Activated gamma-delta T cell treated with Interleukin-2 at 50 U/mL for 16 hours (primary cell): ENCODE measurements around the gene RASAL1.
A peak's percentile ranks its signal among the peaks of the same experiment; 100 is the strongest.

Source experiments
- DNase-seq: peaks from one replicate; pipeline ENCODE4 v3.0.0-alpha.2; 2020

RASAL1 gene

DNA sequence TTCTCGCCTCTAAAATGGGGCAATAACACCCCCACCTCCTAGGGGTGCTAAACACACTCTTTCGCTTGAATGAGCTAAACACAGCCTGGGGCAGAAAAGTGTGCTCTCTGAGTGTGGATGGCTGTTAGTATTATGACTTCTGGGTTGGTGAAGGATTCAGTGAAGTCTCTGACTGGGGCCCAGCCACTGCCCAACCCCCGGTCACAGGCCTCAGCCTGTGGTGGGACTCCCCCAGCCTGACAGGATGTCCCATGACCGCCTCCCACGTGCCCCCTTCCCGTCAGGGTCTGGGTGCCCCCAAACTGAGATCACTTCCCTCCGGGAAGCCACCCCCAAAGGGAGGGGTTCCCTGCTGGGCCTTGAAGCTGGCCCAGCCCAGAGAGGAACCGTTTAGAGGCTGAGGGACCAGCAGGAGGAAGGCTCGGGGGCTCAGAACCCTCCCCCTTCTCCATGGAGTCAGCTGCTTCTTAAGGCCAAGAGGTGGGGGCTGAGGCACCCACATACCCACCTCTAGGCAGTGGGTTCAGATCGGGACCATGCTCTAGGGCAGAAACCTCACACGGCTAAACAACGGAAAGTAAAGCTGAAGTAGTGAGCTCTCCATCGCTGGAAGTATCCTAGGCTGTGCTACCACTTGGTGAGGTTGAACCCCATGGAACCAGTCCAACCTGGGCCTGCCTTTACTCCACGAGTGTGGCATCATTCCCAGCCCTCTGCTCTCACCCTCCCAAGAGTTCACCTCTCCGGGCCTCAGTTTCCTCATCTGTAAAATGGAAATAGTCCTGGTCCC is 65.2 kb downstream of the RASAL1 start:
- peak; percentile 25 for DNase-seq

DNA sequence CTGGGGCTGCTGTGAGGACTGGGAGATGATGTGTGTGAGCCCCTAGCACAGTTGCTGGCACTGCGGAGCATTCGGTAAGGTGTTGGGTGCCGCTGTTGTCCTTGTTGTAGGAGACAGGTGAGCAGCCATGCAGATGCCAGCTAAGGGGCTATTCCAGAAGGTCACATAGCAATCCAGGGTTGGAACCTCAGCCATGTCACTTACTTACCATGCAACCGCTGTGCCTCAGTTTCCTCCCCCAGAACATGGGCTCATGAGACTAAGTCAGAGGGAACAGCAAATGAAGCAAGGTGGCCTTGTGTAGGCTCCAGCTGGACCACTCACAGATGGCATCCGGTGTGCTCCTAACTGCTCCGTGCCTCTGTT is 65.8 kb downstream of the RASAL1 start:
- no peak for DNase-seq

DNA sequence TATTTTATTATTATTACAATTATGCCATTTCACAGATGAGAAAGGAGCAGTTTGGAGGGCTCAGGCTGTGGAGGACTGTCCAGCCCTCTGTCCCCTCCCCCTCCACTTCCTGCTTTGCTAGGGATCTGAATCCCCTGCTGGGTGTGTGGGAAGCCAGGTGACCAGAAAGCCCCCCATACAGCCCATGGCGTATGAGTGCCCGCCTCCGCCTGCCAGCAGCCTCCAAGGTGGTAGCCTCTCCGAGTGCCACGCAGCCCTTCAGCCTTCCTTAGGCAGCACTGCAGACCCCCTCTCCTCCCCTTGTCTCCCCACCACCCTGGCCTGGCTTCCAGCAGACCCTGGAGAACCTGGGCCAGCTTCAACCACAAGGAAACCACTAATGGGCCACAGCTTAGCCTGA is 66.4 kb downstream of the RASAL1 start:
- no peak for DNase-seq

DNA sequence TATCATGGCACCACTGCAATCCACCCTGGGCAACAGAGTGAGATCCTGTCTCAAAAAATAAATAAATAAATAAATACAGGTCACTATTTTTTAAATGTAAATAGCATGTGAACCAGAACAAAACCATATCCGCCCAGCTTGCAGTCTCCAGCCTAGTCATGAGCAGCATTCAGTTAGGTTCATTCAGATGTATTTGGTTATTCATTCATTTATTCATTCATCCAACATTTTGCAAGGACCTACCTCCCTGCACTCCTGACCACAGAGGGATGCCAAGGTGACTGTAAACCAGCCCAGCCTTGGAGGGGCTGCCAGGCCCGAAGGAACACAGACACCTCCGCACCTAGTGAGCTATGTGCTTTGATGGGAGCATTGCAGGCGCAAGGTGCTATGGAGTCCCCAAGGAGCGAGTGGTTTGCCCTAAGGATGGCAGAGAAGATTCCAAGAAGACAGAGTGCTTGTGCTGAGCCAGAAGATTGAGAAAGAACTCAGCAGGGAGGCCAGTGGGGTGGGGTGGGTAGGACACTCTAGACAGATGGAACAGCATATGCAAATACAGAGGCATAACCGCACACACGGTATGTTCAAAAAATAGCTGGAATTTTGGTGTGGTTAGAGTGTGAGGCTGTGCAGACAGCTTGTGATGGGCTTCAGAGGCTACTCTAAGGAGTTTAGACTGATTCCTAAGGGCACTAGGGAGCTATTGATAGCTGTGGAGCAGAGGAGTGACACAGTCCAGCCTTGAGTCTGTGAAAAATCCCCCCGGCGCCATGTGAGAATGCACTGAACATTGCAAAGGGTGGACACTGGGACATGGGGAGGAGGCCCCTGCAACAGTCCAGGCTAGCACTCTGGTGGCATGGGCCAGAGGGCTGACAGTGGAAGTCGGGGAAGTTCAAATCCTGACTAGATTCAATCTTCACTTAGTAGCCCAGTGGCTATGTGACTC is 67.3 kb downstream of the RASAL1 start:
- no peak for DNase-seq

DNA sequence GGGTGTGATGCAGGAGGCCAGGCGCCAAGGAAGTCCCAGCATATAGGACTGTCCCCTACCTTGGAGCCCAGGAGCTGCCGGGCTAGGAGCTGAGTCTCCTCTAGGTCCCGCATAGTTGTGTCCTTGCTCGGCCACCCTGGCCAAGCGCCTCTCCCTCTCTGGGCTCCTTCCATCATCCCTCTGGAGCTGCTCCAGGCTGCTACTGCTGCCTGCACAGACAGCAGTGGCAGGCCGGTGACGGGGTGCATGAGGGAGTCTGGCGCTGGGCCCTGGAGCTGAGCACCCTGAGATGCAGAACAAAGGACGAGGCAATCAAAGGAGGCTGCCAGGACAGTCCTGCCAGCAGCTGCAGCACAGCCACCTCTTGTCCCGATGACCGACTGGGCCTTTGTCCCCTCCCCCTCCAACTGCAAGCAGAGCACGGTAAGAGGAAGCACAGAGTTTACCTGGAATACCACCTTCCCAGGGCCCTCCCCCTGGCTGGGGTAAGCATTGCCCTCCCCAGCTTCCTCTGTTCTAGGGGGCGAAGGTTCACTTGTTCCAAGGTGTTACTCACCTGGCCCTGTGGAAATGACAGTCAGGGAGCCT is 68.7 kb downstream of the RASAL1 start:
- DNase-seq = no peak

DNA sequence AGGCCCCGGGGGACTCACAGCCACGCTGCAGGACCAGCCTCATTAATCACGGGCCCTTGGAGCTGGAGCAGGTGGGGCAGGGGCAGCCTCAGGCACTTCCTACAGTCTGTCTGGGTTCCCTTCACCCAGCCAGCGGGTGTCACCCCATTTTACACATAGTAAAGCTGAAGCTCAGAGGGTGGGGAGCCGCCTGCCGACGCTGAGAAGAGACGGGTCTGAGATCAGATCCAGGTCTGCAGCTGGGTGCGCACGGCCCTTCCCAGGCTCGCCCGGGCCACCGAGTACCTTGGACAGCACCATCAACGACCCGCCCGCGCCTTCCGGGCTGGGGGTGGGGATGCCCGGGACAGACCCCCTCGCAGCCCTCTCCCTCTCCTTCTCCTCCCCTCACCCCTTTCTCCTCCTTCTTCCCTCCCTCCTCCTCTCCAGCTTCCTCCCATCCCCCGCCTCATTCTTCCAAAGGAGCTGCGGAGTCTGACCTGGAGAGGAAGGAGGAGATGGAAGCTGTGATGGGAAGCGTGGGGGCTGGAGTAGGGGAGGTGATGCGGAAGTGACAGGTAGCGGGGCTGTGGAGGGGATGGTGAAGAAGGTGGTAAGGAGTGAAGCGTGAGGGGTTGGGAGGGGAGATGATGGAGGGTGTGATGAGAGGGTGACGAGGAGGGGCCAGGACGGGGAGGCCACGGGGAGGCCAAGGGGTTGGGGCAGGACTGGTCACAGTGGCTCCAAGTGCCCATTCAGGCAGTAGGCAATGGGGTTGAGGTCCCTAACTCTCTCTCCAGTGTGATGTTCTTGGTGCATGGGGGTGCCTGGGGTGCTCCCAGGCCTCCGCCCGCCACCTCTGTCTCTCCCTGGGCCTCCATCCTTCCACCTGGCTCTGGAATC is 70.2 kb downstream of the RASAL1 start:
- DNase-seq = no peak

DNA sequence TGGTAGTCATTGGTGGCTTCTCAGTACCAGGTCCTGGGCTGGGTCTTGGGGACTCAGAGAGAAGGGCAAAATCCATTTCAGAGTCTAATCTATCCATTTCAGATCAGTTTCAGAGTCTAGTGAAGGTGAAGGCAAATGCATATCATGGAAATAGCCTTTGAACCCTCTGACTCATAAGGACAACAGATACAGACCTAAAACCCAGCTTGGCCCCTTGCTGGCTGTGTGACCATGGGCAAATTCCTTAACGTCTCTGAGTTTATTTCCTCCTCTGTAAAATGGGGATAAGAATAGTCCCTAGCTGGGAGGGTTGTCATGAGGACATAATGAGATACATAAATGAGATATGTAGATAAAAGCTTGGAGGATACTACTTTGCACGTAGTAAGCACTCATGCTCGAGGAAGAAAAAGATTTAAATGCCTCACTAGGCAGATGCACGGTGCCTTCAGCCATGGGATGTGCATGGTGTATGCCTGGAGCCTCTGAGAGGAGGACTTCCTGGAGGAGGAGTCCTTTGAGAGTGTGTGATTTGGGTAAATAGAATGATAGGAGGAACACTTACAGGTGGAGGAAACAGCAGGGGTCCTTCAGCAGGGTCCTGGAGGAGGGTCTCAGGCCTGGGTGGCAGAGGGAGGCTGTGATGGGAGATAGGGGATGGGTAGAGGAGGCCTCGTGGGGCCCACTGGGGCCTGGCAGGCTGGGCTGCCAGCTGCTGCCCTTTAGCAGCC is 71.0 kb downstream of the RASAL1 start:
- DNase-seq = no peak

DNA sequence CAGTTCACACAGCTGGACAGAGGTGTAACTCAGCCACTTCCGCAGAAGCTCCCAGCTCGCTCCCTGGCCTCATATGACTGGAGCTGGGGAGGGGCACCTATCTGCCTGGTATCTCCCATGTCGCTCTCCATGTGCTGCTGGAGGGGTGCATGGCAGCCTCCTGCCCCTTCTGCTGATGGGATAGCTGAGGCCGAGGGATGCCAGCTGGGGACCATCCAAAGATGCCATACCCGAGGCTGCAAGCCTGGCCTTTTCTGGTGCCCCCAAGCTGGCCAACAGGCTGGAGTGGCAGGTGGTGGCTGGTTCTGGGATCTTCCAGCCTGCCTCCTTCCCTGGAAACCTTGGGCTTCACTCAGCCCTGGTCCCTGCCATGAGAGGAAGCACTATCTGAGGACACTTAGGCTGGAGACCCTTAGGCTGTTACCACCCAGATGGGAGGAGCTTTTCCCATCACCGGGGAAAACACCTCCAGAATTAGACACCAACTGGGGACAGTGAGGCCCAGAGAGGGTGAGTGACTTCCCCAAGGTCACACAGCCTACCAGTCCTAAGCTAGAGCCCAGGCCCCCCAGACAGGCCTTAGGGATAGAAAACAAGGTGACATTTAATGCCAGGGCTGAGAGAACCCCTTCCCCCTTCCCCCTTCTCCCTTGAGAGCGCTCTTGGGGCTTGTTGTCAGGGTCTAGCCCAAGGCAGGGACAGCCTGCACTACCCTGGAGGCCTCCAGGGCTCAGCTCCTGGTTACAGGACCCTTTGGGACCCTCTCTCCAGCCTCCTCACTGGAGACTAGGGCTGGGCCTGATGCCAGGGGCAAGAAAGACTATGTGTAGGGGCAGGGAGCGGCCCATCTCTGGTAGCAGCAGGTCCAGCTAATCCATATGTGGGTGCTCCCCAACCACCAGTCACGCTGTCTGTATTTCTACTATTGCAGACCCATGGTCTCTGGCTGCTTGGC is 71.9 kb downstream of the RASAL1 start:
- DNase-seq = no peak

DNA sequence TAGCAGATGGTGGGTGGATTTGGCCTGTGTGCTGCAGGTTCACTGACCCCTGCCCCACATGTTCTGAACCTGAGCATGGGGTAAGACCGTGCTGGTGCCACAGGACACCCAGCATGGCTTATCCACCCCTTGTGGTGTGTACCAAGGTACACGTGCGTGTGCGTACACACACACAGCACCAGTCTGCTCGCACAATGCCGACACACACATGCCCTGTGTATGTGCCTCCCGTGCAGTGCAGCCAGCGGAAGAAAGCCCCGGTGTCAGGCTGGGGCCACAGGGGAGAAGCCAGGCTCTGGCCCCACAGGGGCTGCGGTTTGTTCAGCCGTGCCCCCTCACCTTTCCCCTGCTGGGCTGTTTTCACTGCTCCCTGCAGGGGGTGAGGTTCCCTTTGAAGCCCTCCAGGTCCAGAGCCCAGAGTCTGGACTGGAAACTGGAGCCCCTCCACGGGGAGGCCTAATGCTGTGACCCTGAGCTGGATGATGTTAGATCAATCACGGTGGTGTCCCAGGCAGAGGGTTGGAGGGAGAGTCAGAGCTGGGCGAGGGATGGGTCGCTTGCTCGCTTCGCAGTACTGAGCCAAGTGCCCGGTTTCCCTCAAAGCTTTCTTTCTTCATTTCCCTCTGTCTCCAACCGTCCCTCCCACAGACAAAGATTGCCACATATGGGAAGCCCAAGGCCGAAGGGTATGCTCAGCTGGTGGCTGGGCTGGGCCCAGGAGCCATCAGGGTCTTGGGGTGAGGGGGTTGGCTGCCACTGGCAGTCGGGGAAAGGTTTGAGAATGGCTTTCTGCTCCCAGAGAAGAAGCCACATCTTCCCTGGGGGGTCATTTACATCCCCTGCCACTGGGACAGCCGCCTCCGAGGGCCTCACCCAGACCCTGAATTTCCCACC is 72.8 kb downstream of the RASAL1 start:
- DNase-seq = no peak

DNA sequence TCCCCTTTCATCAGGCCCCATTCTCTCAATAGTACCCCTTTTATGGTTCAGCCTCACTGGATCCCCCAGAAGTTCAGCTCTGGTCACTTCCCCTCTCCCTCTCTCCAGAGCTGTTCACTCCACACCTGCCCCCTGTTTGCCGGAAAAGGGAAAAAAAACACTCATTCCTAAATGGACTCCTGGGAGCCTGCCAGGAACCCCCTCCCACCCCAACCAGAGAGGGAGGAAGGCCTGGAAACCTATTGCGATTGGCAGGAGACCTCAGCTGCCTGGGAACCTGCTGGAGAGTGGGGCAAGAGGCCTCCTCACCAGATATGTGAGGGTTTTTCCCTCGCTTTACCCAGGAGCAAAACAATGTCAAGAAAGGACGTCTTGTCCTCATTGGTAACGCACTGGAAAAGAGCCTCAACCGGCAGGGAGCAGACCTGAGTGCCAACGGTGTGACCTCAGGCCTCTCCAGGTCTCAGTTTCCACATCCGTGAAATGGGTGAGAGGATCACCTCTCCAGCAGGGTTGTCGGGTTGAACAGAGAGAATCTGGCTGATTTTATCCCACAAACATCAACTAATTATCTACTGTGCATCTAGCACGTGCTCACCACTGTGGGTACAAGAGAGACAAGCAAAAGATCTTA is 74.4 kb downstream of the RASAL1 start:
- no peak for DNase-seq

DNA sequence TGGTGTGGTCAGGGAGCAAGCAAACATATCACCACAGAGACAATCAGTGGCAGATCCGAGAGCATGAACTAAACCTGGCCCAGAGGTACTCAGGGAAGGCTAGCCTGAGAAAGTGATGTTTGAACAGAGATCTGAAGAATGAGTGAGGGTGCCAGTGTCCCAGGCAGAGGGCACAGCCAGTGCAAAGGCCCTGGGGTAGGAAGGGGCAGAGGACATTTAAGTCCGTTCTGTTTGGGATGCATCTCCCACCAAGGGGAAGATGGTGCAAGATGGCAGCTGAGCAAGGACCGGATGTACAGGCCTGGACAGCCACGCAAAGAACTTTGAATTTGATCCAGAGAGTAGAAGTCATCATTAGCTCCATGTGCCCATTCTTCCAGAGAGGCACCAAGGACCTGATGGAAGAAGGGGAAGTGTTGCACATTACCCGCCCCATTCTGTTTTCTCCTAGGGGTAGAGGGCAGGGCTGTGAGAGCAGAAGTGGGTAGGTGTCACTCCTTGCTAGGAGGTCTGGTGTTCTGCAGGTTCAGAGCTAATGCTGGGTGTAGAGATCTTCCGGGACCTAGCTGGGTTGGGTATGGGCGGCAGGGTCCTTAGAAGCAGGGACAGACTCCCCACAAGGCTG is 75.1 kb downstream of the RASAL1 start:
- no peak for DNase-seq

DNA sequence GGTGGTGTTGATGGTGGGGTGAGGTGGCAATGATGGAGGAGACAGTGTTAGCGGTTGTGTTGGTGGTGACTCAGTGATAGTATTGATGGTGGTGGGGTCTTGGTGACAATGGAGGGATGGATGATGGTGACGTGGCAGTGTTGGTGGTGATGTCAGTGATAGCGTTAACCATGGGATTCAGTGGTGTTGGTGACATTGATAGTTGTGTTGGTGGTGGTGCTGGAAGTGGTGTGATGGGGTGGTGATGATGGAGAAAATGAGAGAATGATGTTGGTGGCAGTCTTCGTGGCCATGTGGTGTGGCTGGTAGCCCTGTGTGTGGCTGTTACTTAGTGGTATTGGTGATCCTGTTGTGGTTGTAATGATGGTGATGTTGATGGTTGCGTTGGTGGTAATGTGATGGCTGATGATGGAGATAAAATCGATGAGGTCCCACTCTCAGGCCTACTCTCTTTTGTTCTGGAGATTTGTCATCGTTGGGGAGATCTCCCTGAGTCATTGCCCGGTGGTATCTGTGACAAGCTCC is 76.4 kb downstream of the RASAL1 start:
- no peak for DNase-seq

DNA sequence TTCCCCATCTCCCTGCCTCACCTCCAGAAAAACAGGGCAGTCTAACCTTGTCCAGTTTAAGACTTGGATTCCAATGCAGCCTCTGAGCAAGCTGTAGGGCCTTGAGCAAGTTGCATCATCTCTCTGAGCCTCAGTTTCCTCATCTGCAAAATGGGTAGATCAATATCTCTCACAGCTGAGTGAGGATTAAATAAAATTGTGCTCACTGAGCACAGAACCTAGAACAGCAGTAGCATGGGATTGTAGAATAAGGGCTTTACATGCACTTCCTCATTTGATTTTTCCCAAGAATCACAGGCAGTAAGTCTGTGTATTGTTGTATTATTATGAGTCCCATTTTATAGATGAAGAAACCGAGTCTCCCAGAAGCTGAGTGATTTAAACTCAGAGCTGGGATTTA is 77.0 kb downstream of the RASAL1 start:
- DNase-seq = no peak

DNA sequence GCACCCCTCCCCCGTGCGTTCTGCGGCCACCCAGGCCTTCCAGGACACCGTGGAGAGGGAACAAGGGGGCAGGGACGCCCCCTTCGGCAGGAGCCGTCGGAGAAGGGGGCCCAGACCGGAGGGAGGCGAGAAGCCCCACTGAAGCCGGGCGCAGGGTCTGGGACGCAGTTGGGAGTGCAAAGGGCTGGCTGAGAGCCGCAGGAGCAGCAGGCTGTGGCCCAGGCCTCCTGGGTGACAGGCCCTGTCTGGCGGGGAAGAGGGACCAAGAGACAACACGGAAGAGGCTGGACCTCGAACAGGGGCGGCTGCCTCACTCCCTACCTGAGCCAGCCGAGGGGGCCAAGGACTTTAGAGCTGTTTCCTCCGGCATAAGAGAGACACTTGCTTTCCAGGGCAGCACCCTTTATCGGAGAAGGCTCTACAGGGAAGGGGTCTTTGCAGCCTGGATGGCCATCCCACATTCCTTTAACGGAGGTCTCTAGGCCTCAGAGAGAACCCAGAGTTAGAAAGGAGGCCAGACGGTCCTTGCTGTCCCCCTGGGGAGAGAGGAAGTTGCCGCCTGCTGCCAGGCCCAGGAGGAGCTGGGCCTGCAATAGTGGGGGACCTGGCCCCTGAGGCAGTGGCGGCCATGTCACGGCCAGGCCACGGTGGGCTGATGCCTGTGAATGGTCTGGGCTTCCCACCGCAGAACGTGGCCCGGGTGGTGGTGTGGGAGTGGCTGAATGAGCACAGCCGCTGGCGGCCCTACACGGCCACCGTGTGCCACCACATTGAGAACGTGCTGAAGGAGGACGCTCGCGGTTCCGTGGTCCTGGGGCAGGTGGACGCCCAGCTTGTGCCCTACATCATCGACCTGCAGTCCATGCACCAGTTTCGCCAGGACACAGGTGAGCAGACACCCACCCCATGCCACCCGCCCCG is 77.7 kb downstream of the RASAL1 start:
- DNase-seq = no peak

DNA sequence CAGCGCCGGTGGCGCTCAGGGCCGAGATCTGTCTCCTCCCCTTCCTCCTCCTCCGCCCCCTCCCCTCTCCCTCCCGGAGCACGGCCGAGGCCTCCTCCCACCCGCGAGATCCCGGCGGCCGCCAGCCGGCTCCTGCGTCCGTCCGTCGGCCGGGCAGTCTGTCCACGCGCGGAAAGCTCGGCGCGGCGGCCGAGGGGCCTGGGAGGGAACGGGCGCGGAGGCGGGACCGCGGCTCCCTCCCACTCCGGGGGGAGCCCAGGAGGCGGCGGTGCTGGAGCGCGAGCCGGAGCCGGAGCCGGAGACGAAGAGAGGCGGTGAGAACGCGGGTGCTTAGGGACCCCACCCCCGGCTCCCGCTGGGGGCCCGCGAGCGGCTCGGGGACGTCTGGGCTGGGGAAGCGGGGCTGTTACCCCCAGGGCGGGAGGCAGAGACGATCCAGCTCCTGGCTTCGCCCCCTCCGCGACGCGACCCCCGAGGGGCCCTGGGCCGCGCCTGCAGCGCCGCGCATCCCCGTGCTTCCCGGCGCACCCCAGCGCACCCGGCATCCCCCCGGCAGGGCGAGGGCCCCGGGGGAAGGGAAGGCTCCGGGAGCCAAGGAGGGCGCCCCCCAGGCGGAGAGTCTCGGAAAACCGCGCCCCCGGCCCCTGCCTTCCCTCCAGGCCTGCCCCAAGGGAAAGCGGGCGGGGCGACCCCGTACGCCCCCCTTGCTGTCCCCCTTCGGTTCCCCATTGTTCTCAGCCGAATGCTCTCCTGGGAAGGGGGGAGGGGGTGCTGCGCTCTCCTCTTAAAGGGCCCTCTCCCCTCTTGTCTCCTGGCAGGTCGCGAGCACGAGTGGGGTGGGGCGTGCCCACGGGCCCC is 78.7 kb downstream of the RASAL1 start, which contains the start of gene DTX1:
Gene DTX1 (plus strand): TSS at position 100 of the 858 bp plus-strand sequence. CDS start 1,463 bp downstream, outside the sequence.
- peak; percentile 19 for DNase-seq

DNA sequence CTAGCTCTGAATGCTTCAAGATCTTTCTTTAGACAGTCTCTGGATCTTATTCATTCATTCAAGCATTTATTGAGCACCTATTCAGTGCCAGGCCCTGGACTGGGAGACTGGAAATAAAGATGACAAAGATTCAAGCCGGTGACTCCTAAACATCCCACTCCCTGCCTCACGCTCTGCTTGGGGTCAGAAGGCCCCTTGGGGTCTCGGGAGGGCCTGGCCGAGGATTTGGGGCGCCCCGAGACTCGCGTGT is 79.3 kb downstream of the RASAL1 start:
- no peak for DNase-seq
